22Rv1 (cell line): ENCODE data around the gene NOTCH2.

Experiments used
- CTCF ChIP-seq: fragments of 450-650 bp; IDR thresholded peaks from 2 replicates; pipeline ENCODE4 v1.5.1; 2017; ENCODE audit warnings: mild to moderate bottlenecking
- ZFX ChIP-seq: fragments of 450-650 bp; IDR thresholded peaks from 2 replicates; pipeline ENCODE4 v1.6.1; 2017; ENCODE audit warnings: antibody characterized with exemption, borderline replicate concordance

GRCh38 chr1:119952496-119952895 is 117.0 kb downstream of the NOTCH2 start:
- TF ChIP-seq CTCF (no peak), ZFX (no peak)
